Hepatocyte (in vitro differentiated cells): ENCODE results near the gene BRAP.
"Not testable (repeated sequence)": the region's sequence is repeated elsewhere in the genome, so short reads cannot be mapped to it uniquely, and the experiment has no call there.

Experiments
- CTCF ChIP-seq: fragments of 200-600 bp; sonication (generic); IDR thresholded peaks from 2 replicates; pipeline ENCODE4 v1.5.1; 2016; ENCODE audit warnings: antibody characterized with exemption, mild to moderate bottlenecking; ENCODE audit not compliant: poor library complexity
- EZH2 ChIP-seq: fragments of 200-600 bp; sonication (generic); IDR thresholded peaks from 2 replicates; pipeline ENCODE4 v1.6.1; 2016; ENCODE audit warnings: antibody characterized with exemption, mild to moderate bottlenecking, borderline replicate concordance
- EZH2phosphoT487 ChIP-seq: fragments of 200-600 bp; sonication (generic); IDR thresholded peaks from one replicate; pipeline ENCODE4 v1.6.1; 2018; ENCODE audit warnings: antibody characterized with exemption, mild to moderate bottlenecking, low read depth, moderate library complexity; ENCODE audit not compliant: unreplicated experiment, severe bottlenecking

GRCh38 chr12:111684485-111685198 lies 1.1 kb downstream of the BRAP start:
- TF ChIP-seq EZH2, CTCF, EZH2phosphoT487: not testable (repeated sequence)
